LNCAP (cell line): ENCODE results near the gene TMEM256.

Experiments used
- TF ChIP-seq, protein P1 (sequence below): fragments of 450-650 bp; IDR thresholded peaks from 2 replicates; pipeline ENCODE4 v1.5.1; 2017; ENCODE audit warnings: mild to moderate bottlenecking

The TMEM256 gene

DNA sequence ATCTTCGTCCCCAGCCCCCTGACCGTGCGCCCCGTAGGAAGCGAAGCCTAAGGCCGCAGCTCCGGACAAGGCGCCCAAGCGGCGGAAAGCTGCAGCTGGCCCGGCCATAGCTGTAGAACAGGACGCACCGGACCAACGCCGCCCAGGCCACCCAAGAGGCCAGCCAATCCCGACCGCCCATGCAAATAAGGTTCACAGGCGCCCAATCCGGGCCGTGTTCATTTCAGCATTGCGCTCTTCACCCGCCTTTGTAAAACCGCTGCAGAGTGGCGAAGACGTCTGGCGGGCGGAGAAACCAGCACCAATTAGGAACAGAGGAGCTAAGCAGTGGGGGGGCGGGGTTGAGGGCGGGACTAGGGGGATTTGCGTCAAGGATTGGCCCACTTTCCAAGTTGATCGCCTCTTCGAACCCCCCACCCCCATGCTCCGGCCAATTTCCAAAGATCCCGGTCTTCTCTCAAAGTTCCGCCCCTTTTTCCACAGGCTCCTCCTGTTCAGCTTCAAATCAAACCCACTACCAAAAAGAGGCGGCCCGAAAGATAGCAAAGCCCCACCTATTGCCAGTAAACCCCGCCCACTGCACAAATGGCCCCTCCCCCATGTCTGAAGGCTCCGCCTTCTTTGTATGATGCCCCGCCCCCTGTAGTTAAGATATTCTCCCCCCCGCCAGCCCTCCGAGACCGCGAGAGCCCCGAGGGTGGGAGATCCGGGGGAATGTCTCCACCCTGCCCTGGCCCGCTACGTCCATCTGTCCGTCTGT, at the start of gene TMEM256:
Gene TMEM256 (minus strand): TSS at position 121 of the 760 bp plus-strand sequence. CDS start 13 bp downstream, at position 108.
- TF ChIP-seq, protein P1, sequence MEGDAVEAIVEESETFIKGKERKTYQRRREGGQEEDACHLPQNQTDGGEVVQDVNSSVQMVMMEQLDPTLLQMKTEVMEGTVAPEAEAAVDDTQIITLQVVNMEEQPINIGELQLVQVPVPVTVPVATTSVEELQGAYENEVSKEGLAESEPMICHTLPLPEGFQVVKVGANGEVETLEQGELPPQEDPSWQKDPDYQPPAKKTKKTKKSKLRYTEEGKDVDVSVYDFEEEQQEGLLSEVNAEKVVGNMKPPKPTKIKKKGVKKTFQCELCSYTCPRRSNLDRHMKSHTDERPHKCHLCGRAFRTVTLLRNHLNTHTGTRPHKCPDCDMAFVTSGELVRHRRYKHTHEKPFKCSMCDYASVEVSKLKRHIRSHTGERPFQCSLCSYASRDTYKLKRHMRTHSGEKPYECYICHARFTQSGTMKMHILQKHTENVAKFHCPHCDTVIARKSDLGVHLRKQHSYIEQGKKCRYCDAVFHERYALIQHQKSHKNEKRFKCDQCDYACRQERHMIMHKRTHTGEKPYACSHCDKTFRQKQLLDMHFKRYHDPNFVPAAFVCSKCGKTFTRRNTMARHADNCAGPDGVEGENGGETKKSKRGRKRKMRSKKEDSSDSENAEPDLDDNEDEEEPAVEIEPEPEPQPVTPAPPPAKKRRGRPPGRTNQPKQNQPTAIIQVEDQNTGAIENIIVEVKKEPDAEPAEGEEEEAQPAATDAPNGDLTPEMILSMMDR = no peak

GRCh38 chr17:7448461-7448860, 44.6 kb upstream of the TMEM256 start:
- TF ChIP-seq, protein P1 = no peak

- TF ChIP-seq, protein P1 = no peak
These were observed 41.7 kb upstream of the TMEM256 start for GRCh38 chr17:7445619-7445968.

- TF ChIP-seq, protein P1 = no peak
These were observed 41.1 kb upstream of the TMEM256 start, which contains the start of gene CHRNB1 for GRCh38 chr17:7444682-7445618. TSS of gene CHRNB1 (plus strand) at chr17:7445061. CDS start at chr17:7445128, 67 bp downstream.

GRCh38 chr17:7443499-7444485, 39.9 kb upstream of the TMEM256 start:
- TF ChIP-seq, protein P1 = no peak

DNA sequence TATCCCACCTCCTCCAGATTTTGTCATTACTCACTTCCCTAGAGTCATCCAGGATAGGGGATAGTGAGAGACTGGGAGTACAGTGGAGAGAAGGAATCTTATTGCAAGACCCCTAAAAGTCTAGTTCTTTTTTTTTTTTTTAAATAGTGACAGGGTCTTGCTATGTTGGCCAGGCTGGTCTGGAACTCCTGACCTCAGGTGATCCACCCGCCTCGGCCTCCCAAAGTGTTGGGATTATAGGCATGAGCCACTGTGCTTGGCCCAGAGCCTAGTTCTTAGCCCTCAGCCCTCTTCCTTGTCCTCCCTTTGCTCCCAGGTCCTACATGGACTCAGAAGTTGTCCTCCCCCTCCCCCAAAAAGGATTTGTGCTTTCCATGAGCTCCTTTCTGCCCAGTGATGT, 38.2 kb upstream of the TMEM256 start:
- TF ChIP-seq, protein P1 = no peak

- TF ChIP-seq, protein P1 = no peak
These were observed 37.4 kb upstream of the TMEM256 start for GRCh38 chr17:7441266-7441665.
